Adrenal gland (tissue), 12 donors: ENCODE measurements around the gene PFKFB2. TPM values are rescaled to one million over a fixed set of nuclear protein-coding genes. Genes with fewer than 3 reads are reported as not detected.
A peak's percentile ranks its signal among the peaks of the same experiment; 100 is the strongest.

Experiments used
- DNase-seq, 7 donors: peaks; one replicate each; pipeline ENCODE4 v3.0.0-alpha.2; 2019 to 2020
- H3K27ac ChIP-seq, 5 donors: fragments of 200-600 bp; sonication (generic) in 4 of 5; 1 replicate in 3 of 5; 2 replicates in 2 of 5; pipeline versions ENCODE4 v1.5.1 to v1.8.0; 2016 to 2020; ENCODE audit warnings: mild to moderate bottlenecking in 1 of 5
- H3K27me3 ChIP-seq: fragments of 200-600 bp; 2 replicates; pipeline ENCODE4 v1.8.0; 2021
- H3K36me3 ChIP-seq, 2 donors: fragments of 200-600 bp; replicated peaks in 1 of 2; 1 replicate in 1 of 2; 2 replicates in 1 of 2; pipeline versions ENCODE4 v1.5.1 to v1.8.0; 2018 to 2022
- H3K4me1 ChIP-seq, 2 donors: fragments of 200-600 bp; replicated peaks in 1 of 2; 1 replicate in 1 of 2; 2 replicates in 1 of 2; pipeline versions ENCODE4 v1.5.1 to v1.8.0; 2018 to 2021
- H3K4me3 ChIP-seq, 4 donors: fragments of 200-600 bp; sonication (generic) in 3 of 4; one replicate each; pipeline ENCODE4 v1.5.1; 2016 to 2018
- H3K9me3 ChIP-seq, 3 donors: fragments of 200-600 bp; sonication (generic) in 1 of 3; replicated peaks in 1 of 3; 1 replicate in 2 of 3; 2 replicates in 1 of 3; pipeline versions ENCODE4 v1.5.1 to v1.8.0; 2016 to 2021
- POLR2A ChIP-seq, 2 donors: fragments of 450-650 bp; IDR thresholded peaks; one replicate each; pipeline ENCODE4 v1.6.1; 2017; ENCODE audit warnings: antibody characterized with exemption in 2 of 2, mild to moderate bottlenecking in 2 of 2, moderate library complexity in 1 of 2
- WGBS, 4 donors: extraction: QIAGEN DNeasy Blood & Tissue Kit in 2 of 4; methylation state at CpG; one replicate each; pipeline versions ENCODE4 v1.1.5 to v1.1.7; 2013 to 2017; 5-methylcytosine and 5-hydroxymethylcytosine counted together
- intact Hi-C, 2 donors: fragments of 100-400 bp; cut with DNase I; formaldehyde crosslinking; loops; one replicate each; pipeline versions ENCODE4 v1.14.1 to v1.15.0; 2022 to 2023
- polyA plus RNA-seq, 3 donors: library from polyadenylated mRNA; stranded (reverse); fragments of 200-250 nt in 2 of 3; fragments of 350-450 nt in 1 of 3; fragmentation: Illumina TruSeq in 1 of 3; extraction: RNeasy Lipid Tissue Mini Kit (QIAGEN cat#74804) in 1 of 3; gene quantifications; one replicate each; pipeline ENCODE4 v1.2.3, GENCODE V29; 2013 to 2014
- total RNA-seq, 9 donors: library from RNA; depleted of rRNA in 4 of 9; stranded (reverse); fragments of >200 nt in 4 of 9; fragments of 120-200 nt in 1 of 9; fragmentation: NEBNext Ultra II Directional in 1 of 9; extraction: Animal tissue kit (Norgen Biotek cat#: 25700) in 1 of 9; gene quantifications; one replicate each; pipeline versions ENCODE4 v1.1.0 to v1.2.4, GENCODE V29; 2013 to 2023
- TF ChIP-seq, protein P1 (sequence below), 6 experiments: fragments of 450-650 bp in 4 of 6; fragments of 200-600 bp in 2 of 6; sonication (generic) in 1 of 6; IDR thresholded peaks; 1 replicate in 5 of 6; 2 replicates in 1 of 6; pipeline versions ENCODE4 v1.5.1 to v1.8.0; 2016 to 2021; ENCODE audit warnings: antibody characterized with exemption in 6 of 6, mild to moderate bottlenecking in 2 of 6, moderate library complexity in 1 of 6
- donor health status: healthy with polysubstance abuse.
- donor health status: Bipolar disorder and iron deficiency.
- donor health status: DM: yes; HTN: yes; CAD: no.
- donor health status: DM: no; HTN: no; CAD: no.
- donor health status: DM: no; HTN: no; CAD: no.
- donor health status: DM: yes; HTN: yes; CAD: no.

Gene PFKFB2
- total and polyA plus RNA-seq, 12 donors: 3.9 to 25.8 (median 13.5) TPM

DNA sequence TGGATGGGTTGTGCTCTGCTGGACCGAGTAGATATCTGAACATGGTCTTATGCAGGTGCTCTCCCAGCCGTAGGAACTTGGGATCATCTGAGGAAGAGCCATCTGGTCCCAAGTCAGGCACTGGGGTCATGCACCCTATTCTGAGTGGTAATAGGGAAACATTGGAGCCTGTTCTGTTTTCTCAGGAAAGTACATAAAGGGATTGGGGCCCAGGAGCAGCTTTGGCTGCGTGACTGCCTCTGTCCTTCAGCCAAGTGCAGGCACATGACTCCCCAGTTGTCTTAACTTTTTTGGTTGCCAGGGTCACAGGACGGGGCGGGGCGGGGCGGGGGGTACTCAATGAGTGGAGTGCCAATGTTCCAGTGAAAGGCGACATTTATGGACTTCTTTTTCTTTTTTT lies 11.5 kb downstream of the PFKFB2 start:
- Histone ChIP-seq H3K4me3 (no peak overlapping the region), H3K36me3 (peaks cover 0 to 61% of the 10 kb centered on the region in 2 donors)
- intact Hi-C loops: no loop called here

DNA sequence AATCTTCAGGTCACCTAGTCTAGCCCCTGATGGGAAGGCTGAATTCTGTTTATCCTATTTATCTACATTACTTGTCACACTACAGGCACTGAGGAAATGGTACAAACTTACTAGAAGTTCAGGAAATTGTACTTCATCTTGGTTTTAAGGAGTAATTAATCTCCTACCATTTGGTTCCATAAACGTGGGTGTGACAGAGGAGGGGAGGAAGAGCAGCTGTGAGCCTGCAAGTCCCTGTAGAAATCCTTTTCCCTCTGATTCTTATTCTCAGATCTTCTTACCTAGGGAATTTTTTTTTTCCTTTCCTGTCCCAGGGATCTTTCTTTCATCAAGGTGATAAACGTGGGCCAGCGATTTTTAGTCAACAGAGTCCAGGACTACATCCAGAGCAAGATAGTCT lies 14.1 kb downstream of the PFKFB2 start:
- H3K9me3 ChIP-seq: no peaks in the 10 kb centered on the region
- no peaks in the 10 kb centered on the region for H3K4me1 ChIP-seq
- no peak for DNase-seq
- WGBS, 4 donors: 53 to 63% (median 63%) methylated on average over 3 of the region's 3 CpGs
- H3K27me3 ChIP-seq: no peaks in the 10 kb centered on the region
- no peak overlapping the region for H3K4me3 ChIP-seq
- intact Hi-C loops: no loop called here
- no peak overlapping the region for H3K27ac ChIP-seq
- H3K36me3 ChIP-seq: peaks cover 0 to 74% of the 10 kb centered on the region in 2 donors
- TF ChIP-seq, protein P1, sequence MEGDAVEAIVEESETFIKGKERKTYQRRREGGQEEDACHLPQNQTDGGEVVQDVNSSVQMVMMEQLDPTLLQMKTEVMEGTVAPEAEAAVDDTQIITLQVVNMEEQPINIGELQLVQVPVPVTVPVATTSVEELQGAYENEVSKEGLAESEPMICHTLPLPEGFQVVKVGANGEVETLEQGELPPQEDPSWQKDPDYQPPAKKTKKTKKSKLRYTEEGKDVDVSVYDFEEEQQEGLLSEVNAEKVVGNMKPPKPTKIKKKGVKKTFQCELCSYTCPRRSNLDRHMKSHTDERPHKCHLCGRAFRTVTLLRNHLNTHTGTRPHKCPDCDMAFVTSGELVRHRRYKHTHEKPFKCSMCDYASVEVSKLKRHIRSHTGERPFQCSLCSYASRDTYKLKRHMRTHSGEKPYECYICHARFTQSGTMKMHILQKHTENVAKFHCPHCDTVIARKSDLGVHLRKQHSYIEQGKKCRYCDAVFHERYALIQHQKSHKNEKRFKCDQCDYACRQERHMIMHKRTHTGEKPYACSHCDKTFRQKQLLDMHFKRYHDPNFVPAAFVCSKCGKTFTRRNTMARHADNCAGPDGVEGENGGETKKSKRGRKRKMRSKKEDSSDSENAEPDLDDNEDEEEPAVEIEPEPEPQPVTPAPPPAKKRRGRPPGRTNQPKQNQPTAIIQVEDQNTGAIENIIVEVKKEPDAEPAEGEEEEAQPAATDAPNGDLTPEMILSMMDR (IDR thresholded peaks at IDR 0.05): no peak
- TF ChIP-seq POLR2A (IDR thresholded peaks at IDR 0.05): no peak

More for the DNA sequence above, 11.5 kb downstream of the PFKFB2 start:
- TF ChIP-seq, protein P1 (IDR thresholded peaks at IDR 0.05): no peak
- TF ChIP-seq POLR2A (IDR thresholded peaks at IDR 0.05): no peak
- Histone ChIP-seq H3K9me3 (no peaks in the 10 kb centered on the region), H3K4me1 (no peaks in the 10 kb centered on the region), H3K27me3 (no peaks in the 10 kb centered on the region), H3K27ac (no peak overlapping the region)
- 74 to 90% (median 87%) methylated on average over 8 of the region's 8 CpGs for WGBS, 4 donors
- DNase-seq: peak in 1 of 7 donors; percentile 29

DNA sequence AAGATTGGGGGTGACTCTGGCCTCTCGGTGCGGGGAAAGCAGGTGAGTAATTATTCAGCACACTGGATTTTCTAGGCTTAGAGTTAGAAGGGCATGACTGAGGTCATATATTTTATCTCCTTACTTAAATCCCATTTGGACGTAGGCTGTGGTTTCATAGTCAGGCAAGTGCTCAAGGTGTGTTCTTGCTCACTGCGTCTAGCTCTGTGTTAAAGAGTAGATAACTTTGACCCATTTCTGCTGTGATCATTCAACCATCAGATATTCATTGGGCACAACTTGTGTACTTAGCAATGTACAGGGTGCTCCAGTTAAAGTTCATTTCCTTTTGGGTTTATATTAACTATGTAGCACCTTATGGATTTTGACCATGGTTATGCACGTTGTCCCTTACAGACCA lies 14.6 kb downstream of the PFKFB2 start:
- Histone ChIP-seq H3K4me1 (no peaks in the 10 kb centered on the region), H3K27ac (no peak overlapping the region), H3K4me3 (no peak overlapping the region), H3K9me3 (no peaks in the 10 kb centered on the region), H3K36me3 (peaks cover 0 to 69% of the 10 kb centered on the region in 2 donors), H3K27me3 (no peaks in the 10 kb centered on the region)
- TF ChIP-seq, protein P1 (IDR thresholded peaks at IDR 0.05): no peak
- no peak for TF ChIP-seq POLR2A (IDR thresholded peaks at IDR 0.05)
- intact Hi-C loops: no loop called here
- no peak for DNase-seq
- 76 to 96% (median 89%) methylated on average over 5 of the region's 5 CpGs for WGBS, 4 donors

DNA sequence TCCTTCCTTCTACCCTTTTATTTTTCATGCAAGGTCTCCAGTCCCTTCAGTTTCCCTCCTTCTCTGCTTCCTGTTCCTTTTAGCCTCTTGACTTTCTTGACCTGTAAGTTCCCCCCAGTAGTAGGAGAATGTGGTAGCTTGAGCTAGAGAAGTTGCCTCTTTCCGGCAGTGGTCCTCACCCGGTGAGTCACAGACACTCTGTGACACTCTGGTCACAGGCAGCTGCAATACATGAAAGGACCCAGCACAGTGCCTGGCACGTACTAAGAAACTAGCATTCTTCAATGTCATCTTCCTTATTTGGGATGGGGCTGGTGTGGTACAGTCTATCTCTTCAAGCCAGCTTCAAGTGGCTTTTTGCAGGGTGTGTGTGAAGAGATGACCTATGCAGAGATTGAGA lies 16.0 kb downstream of the PFKFB2 start:
- no peaks in the 10 kb centered on the region for H3K9me3 ChIP-seq
- H3K36me3 ChIP-seq: peaks cover 0 to 59% of the 10 kb centered on the region in 2 donors
- no peaks in the 10 kb centered on the region for H3K27me3 ChIP-seq
- no peak overlapping the region for H3K4me3 ChIP-seq
- no peak for DNase-seq
- no peaks in the 10 kb centered on the region for H3K4me1 ChIP-seq
- TF ChIP-seq, protein P1 (IDR thresholded peaks at IDR 0.05): no peak
- TF ChIP-seq POLR2A (IDR thresholded peaks at IDR 0.05): no peak
- WGBS, 4 donors: 79 to 89% (median 83%) methylated on average over 3 of the region's 3 CpGs
- intact Hi-C loops: no loop called here
- no peak overlapping the region for H3K27ac ChIP-seq
